CD14-positive monocyte (primary cell): ENCODE results near the gene PIGH. TPM values are rescaled to one million over a fixed set of nuclear protein-coding genes. Genes with fewer than 3 reads are reported as not detected.
"Not testable (repeated sequence)": the region's sequence is repeated elsewhere in the genome, so short reads cannot be mapped to it uniquely, and the experiment has no call there.

ENCODE experiments used
- DNase-seq, 3 donors: peaks; one replicate each; pipeline ENCODE4 v3.0.0-alpha.2; 2011 to 2022
- H2AFZ ChIP-seq: 2 replicates; pipeline ENCODE4 v1.6.0; 2012; ENCODE audit warnings: mild to moderate bottlenecking, low read depth, low read length, inconsistent platforms; ENCODE audit not compliant: insufficient read depth, poor library complexity, severe bottlenecking
- H3K27ac ChIP-seq, 2 donors: 1 replicate in 1 of 2; 2 replicates in 1 of 2; pipeline ENCODE4 v1.5.1; 2012 to 2013; ENCODE audit warnings: low read length in 2 of 2, control low read depth in 1 of 2, inconsistent platforms in 1 of 2, low read depth in 1 of 2, mild to moderate bottlenecking in 1 of 2
- H3K27me3 ChIP-seq, 2 donors: one replicate each; pipeline versions ENCODE4 v1.6.0 to v1.6.1; 2011 to 2013; ENCODE audit warnings: low read length in 2 of 2; ENCODE audit not compliant: control insufficient read depth in 2 of 2, insufficient read depth in 2 of 2
- H3K36me3 ChIP-seq, 2 donors: replicated peaks in 1 of 2; 1 replicate in 1 of 2; 2 replicates in 1 of 2; pipeline versions ENCODE4 v1.5.1 to v1.6.1; 2012 to 2013; ENCODE audit warnings: low read length in 2 of 2, control low read depth in 1 of 2, inconsistent platforms in 1 of 2, mild to moderate bottlenecking in 1 of 2; ENCODE audit not compliant: insufficient read depth in 2 of 2, control insufficient read depth in 1 of 2
- H3K4me1 ChIP-seq, 2 donors: 1 replicate in 1 of 2; 2 replicates in 1 of 2; pipeline versions ENCODE4 v1.5.1 to v1.6.1; 2012 to 2013; ENCODE audit warnings: low read length in 2 of 2, control low read depth in 1 of 2, inconsistent platforms in 1 of 2, mild to moderate bottlenecking in 1 of 2, moderate library complexity in 1 of 2; ENCODE audit not compliant: insufficient read depth in 2 of 2, control insufficient read depth in 1 of 2
- H3K4me2 ChIP-seq: replicated peaks from 2 replicates; pipeline ENCODE3; 2012; ENCODE audit warnings: low read length, moderate library complexity, mild to moderate bottlenecking; ENCODE audit not compliant: poor library complexity, severe bottlenecking; ENCODE audit errors: extremely low read depth
- H3K4me3 ChIP-seq, 3 experiments: fragments of 200-600 bp in 1 of 3; sonication (generic) in 1 of 3; replicated peaks in 1 of 3; 1 replicate in 2 of 3; 2 replicates in 1 of 3; pipeline ENCODE4 v1.5.1; 2011 to 2013; ENCODE audit warnings: low read length in 3 of 3, mild to moderate bottlenecking in 3 of 3, control low read depth in 2 of 3, low read depth in 2 of 3, inconsistent platforms in 1 of 3, moderate library complexity in 1 of 3
- H3K79me2 ChIP-seq: 2 replicates; pipeline ENCODE4 v1.6.0; 2012; ENCODE audit warnings: mild to moderate bottlenecking, control low read depth, inconsistent platforms, low read length, moderate library complexity; ENCODE audit not compliant: insufficient read depth
- H3K9ac ChIP-seq: 2 replicates; pipeline ENCODE4 v1.6.0; 2017; ENCODE audit warnings: low read length, mild to moderate bottlenecking; ENCODE audit not compliant: insufficient read depth, poor library complexity, severe bottlenecking
- H3K9me3 ChIP-seq, 2 donors: replicated peaks in 1 of 2; 1 replicate in 1 of 2; 2 replicates in 1 of 2; pipeline versions ENCODE4 v1.5.1 to v1.6.1; 2012 to 2013; ENCODE audit warnings: low read length in 2 of 2, control low read depth in 1 of 2; ENCODE audit not compliant: control insufficient read depth in 1 of 2, insufficient read depth in 1 of 2
- H4K20me1 ChIP-seq: 2 replicates; pipeline ENCODE4 v1.6.0; 2012; ENCODE audit warnings: mild to moderate bottlenecking, low read length, control low read depth, moderate library complexity; ENCODE audit not compliant: insufficient read depth
- H3K27ac Mint-ChIP-seq, 7 donors: one replicate each; pipeline ENCODE4 v1.8.0; 2020; ENCODE audit warnings: mild to moderate bottlenecking in 7 of 7, mixed read lengths in 7 of 7, moderate library complexity in 6 of 7, inconsistent platforms in 2 of 7
- H3K27me3 Mint-ChIP-seq, 3 donors: one replicate each; pipeline ENCODE4 v1.8.0; 2021 to 2022; ENCODE audit warnings: low read depth in 3 of 3, mild to moderate bottlenecking in 3 of 3, mixed read lengths in 3 of 3, moderate library complexity in 3 of 3, inconsistent platforms in 1 of 3
- H3K36me3 Mint-ChIP-seq, 2 donors: one replicate each; pipeline ENCODE4 v1.8.0; 2020; ENCODE audit warnings: mixed read lengths in 2 of 2, inconsistent platforms in 1 of 2, mild to moderate bottlenecking in 1 of 2
- H3K4me1 Mint-ChIP-seq: one replicate; pipeline ENCODE4 v1.8.0; 2020; ENCODE audit warnings: mild to moderate bottlenecking, mixed read lengths
- H3K4me3 Mint-ChIP-seq, 2 donors: one replicate each; pipeline ENCODE4 v1.8.0; 2020; ENCODE audit warnings: mild to moderate bottlenecking in 2 of 2, mixed read lengths in 2 of 2, moderate library complexity in 1 of 2
- H3K9me3 Mint-ChIP-seq, 7 donors: one replicate each; pipeline ENCODE4 v1.8.0; 2020 to 2022; ENCODE audit warnings: mixed read lengths in 7 of 7, mild to moderate bottlenecking in 6 of 7, moderate library complexity in 6 of 7, inconsistent platforms in 2 of 7
- WGBS: methylation state at CpG from one replicate; pipeline ENCODE4 v1.1.5; 2013; ENCODE audit warnings: missing lambda C conversion rate; ENCODE audit not compliant: insufficient coverage; 5-methylcytosine and 5-hydroxymethylcytosine counted together
- intact Hi-C, 2 donors: fragments of 100-400 bp; cut with micrococcal nuclease; formaldehyde crosslinking; loops; one replicate each; pipeline versions ENCODE4 v1.15.0 to v1.15.1; 2023
- polyA plus RNA-seq, 3 donors: library from polyadenylated mRNA; depleted of rRNA in 1 of 3; unstranded in 2 of 3; stranded (reverse) in 1 of 3; fragments of 300-500 nt in 2 of 3; fragments of >200 nt in 1 of 3; fragmentation: Illumina TruSeq in 2 of 3; gene quantifications; 1 replicate in 2 of 3; 2 replicates in 1 of 3; pipeline ENCODE4 v1.2.3, GENCODE V29; 2012 to 2021
- TF ChIP-seq, protein P1 (sequence below): fragments of 200-600 bp; IDR thresholded peaks from one replicate; pipeline ENCODE4 v1.8.0; 2022; ENCODE audit warnings: antibody characterized with exemption, mild to moderate bottlenecking

PIGH gene
- polyA plus RNA-seq, 3 donors, result 14.6 to 35.5 (median 18.0) TPM

GRCh38 chr14:67627519-67627918 lies 27.5 kb upstream of the PIGH start:
- Histone ChIP-seq H3K79me2 (no peaks in the 10 kb centered on the region), H3K4me1 (no peaks in the 10 kb centered on the region), H3K9me3 (no peaks in the 10 kb centered on the region), H2AFZ (no peak overlapping the region), H3K4me3 (no peak overlapping the region), H3K27me3 (no peaks in the 10 kb centered on the region), H3K4me2 (no peak overlapping the region), H3K9ac (no peak overlapping the region), H3K27ac (no peak overlapping the region), H4K20me1 (no peaks in the 10 kb centered on the region), H3K36me3 (no peaks in the 10 kb centered on the region)
- peaks cover 6% of the 10 kb centered on the region for H3K4me1 Mint-ChIP-seq
- H3K36me3 Mint-ChIP-seq, result no peaks in the 10 kb centered on the region
- H3K9me3 Mint-ChIP-seq, result no peaks in the 10 kb centered on the region
- TF ChIP-seq, protein P1, sequence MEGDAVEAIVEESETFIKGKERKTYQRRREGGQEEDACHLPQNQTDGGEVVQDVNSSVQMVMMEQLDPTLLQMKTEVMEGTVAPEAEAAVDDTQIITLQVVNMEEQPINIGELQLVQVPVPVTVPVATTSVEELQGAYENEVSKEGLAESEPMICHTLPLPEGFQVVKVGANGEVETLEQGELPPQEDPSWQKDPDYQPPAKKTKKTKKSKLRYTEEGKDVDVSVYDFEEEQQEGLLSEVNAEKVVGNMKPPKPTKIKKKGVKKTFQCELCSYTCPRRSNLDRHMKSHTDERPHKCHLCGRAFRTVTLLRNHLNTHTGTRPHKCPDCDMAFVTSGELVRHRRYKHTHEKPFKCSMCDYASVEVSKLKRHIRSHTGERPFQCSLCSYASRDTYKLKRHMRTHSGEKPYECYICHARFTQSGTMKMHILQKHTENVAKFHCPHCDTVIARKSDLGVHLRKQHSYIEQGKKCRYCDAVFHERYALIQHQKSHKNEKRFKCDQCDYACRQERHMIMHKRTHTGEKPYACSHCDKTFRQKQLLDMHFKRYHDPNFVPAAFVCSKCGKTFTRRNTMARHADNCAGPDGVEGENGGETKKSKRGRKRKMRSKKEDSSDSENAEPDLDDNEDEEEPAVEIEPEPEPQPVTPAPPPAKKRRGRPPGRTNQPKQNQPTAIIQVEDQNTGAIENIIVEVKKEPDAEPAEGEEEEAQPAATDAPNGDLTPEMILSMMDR, result no peak
- no peak overlapping the region for H3K4me3 Mint-ChIP-seq
- no peak overlapping the region for H3K27ac Mint-ChIP-seq
- DNase-seq, result no peak
- intact Hi-C loops, result no loop called here
- peaks cover 2 to 4% (median 4%) of the 10 kb centered on the region in 3 donors for H3K27me3 Mint-ChIP-seq

- intact Hi-C loops, result not testable (repeated sequence)
Measured at GRCh38 chr14:67626131-67626530, 26.1 kb upstream of the PIGH start.

More at GRCh38 chr14:67626131-67626530, 26.1 kb upstream of the PIGH start:
- H3K4me1 Mint-ChIP-seq, H4K20me1 ChIP-seq, H3K27ac Mint-ChIP-seq, H3K9me3 Mint-ChIP-seq, DNase-seq, H3K4me1 ChIP-seq, H3K9me3 ChIP-seq, H3K79me2 ChIP-seq, H3K4me2 ChIP-seq, H2AFZ ChIP-seq, H3K4me3 ChIP-seq, H3K27me3 ChIP-seq, H3K36me3 ChIP-seq, H3K27ac ChIP-seq, H3K36me3 Mint-ChIP-seq, H3K9ac ChIP-seq, H3K4me3 Mint-ChIP-seq: not testable (repeated sequence)
- H3K27me3 Mint-ChIP-seq, result peaks cover 6 to 11% (median 7%) of the 10 kb centered on the region in 3 donors
- no CpG with 5 or more reads among the region's 1 CpG for WGBS
